Endothelial cell of umbilical vein (primary cell): ENCODE data around the gene CDR2. TPM values are rescaled to one million over a fixed set of nuclear protein-coding genes. Genes with fewer than 3 reads are reported as not detected.

ENCODE experiments used
- BruUV-seq: library from RNA; stranded (reverse); fragments of 400-500 nt; replicated peaks from 2 replicates; lab custom pipeline; 2021; lab: Mats Ljungman, UMichigan
- CTCF ChIA-PET: fragments of 300-600, 350-600 bp; sonication (Branson Sonifier 250); formaldehyde crosslinking; loops from one replicate; lab custom pipeline; 2021; ENCODE audit warnings: antibody characterized with exemption, inconsistent platforms; lab: Charles Lee
- POLR2A ChIA-PET: fragments of 300-600, 350-600 bp; sonication (Branson Sonifier 250); formaldehyde crosslinking; loops from one replicate; lab custom pipeline; 2021; ENCODE audit warnings: antibody characterized with exemption, inconsistent platforms; lab: Charles Lee
- DNase-seq: peaks from one replicate; pipeline ENCODE4 v3.0.0-alpha.2; 2011; ENCODE audit warnings: low read depth, low spot score
- FAIRE-seq: peaks from 2 replicates; lab custom pipeline; 2011; peaks lifted over from hg19 to GRCh38; lab: Jason Lieb, UNC
- H2AFZ ChIP-seq: 2 replicates; pipeline ENCODE4 v1.6.0; 2012; ENCODE audit warnings: low read depth, low read length, control low read depth, inconsistent platforms
- H3K27ac ChIP-seq: 2 replicates; pipeline ENCODE4 v1.5.1; 2011; ENCODE audit warnings: low read depth, mild to moderate bottlenecking, control low read depth, low read length, moderate library complexity; ENCODE audit not compliant: insufficient read depth
- H3K27me3 ChIP-seq, 2 experiments: 2 replicates each; pipeline versions ENCODE4 v1.6.0 to v1.6.1; 2011; ENCODE audit warnings: low read length in 2 of 2, mixed read lengths in 1 of 2; ENCODE audit not compliant: control insufficient read depth in 2 of 2, insufficient read depth in 2 of 2
- H3K36me3 ChIP-seq, 2 experiments: 2 replicates in 1 of 2; 3 replicates in 1 of 2; pipeline ENCODE4 v1.5.1; 2011; ENCODE audit warnings: low read length in 2 of 2, mild to moderate bottlenecking in 1 of 2, moderate library complexity in 1 of 2; ENCODE audit not compliant: control insufficient read depth in 2 of 2, insufficient read depth in 2 of 2; ENCODE audit errors: extremely low read depth in 1 of 2
- H3K4me1 ChIP-seq: 3 replicates; pipeline ENCODE4 v1.5.1; 2011; ENCODE audit warnings: mild to moderate bottlenecking, low read length; ENCODE audit not compliant: control insufficient read depth, insufficient read depth; ENCODE audit errors: extremely low read depth
- H3K4me2 ChIP-seq: 2 replicates; pipeline ENCODE4 v1.6.1; 2011; ENCODE audit warnings: low read length, control low read depth, mixed read lengths; ENCODE audit not compliant: insufficient read depth
- H3K4me3 ChIP-seq, 3 experiments: fragments of 200-600 bp in 1 of 3; sonication (generic), shearing (Covaris generic) in 1 of 3; replicated peaks in 1 of 3; 2 replicates each; pipeline ENCODE4 v1.5.1; 2011 to 2016; ENCODE audit warnings: control low read depth in 3 of 3, low read length in 3 of 3, mild to moderate bottlenecking in 2 of 3, inconsistent platforms in 1 of 3, low read depth in 1 of 3, moderate library complexity in 1 of 3; ENCODE audit not compliant: insufficient read depth in 1 of 3
- H3K79me2 ChIP-seq: 2 replicates; pipeline ENCODE4 v1.6.0; 2012; ENCODE audit warnings: low read length, inconsistent platforms; ENCODE audit not compliant: control insufficient read depth, insufficient read depth
- H3K9ac ChIP-seq: replicated peaks from 2 replicates; pipeline ENCODE3; 2011; ENCODE audit warnings: low read length, control low read depth; ENCODE audit not compliant: insufficient read depth; ENCODE audit errors: extremely low read depth
- H3K9me1 ChIP-seq: replicated peaks from 3 replicates; pipeline ENCODE4 v1.6.0; 2011; ENCODE audit warnings: mild to moderate bottlenecking, low read length; ENCODE audit not compliant: control insufficient read depth, insufficient read depth; ENCODE audit errors: extremely low read depth
- H3K9me3 ChIP-seq: replicated peaks from 2 replicates; pipeline ENCODE4 v1.5.1; 2012; ENCODE audit warnings: low read length, inconsistent platforms; ENCODE audit not compliant: control insufficient read depth, insufficient read depth
- H4K20me1 ChIP-seq: replicated peaks from 2 replicates; pipeline ENCODE3; 2011; ENCODE audit warnings: mild to moderate bottlenecking, low read length; ENCODE audit not compliant: control insufficient read depth, insufficient read depth; ENCODE audit errors: extremely low read depth
- EZH2 ChIP-seq: IDR thresholded peaks from 2 replicates; pipeline ENCODE4 v1.6.1; 2012; ENCODE audit warnings: borderline replicate concordance, low read depth, mild to moderate bottlenecking, moderate library complexity, low read length, inconsistent platforms; ENCODE audit not compliant: severe bottlenecking
- FOS ChIP-seq: IDR thresholded peaks from 2 replicates; pipeline ENCODE4 v1.6.1; 2011; ENCODE audit warnings: mild to moderate bottlenecking, low read length, moderate library complexity, borderline replicate concordance; ENCODE audit not compliant: insufficient read depth
- GATA2 ChIP-seq: IDR thresholded peaks from 2 replicates; pipeline ENCODE4 v1.7.0; 2011; ENCODE audit warnings: low read depth, mild to moderate bottlenecking, moderate library complexity, mixed read lengths, low read length; ENCODE audit not compliant: insufficient read length, insufficient read depth
- JUN ChIP-seq: IDR thresholded peaks from 2 replicates; pipeline ENCODE4 v1.6.1; 2011; ENCODE audit warnings: borderline replicate concordance, low read depth; ENCODE audit not compliant: insufficient read length, insufficient read depth
- MYC ChIP-seq: IDR thresholded peaks from one replicate; pipeline ENCODE4 v1.6.1; 2011; ENCODE audit warnings: mild to moderate bottlenecking, low read depth, low read length
- POLR2A ChIP-seq: IDR thresholded peaks from 2 replicates; pipeline ENCODE4 v1.6.1; 2012; ENCODE audit warnings: low read depth, mild to moderate bottlenecking, control low read depth, low read length
- POLR2AphosphoS5 ChIP-seq: IDR thresholded peaks from 2 replicates; pipeline ENCODE4 v1.6.1; 2012; ENCODE audit warnings: low read depth, mild to moderate bottlenecking, control low read depth, low read length, moderate library complexity; ENCODE audit not compliant: insufficient read depth
- dilution Hi-C: fragments of 300-500 bp; cut with MboI; formaldehyde crosslinking; loops from one replicate; pipeline ENCODE4 v1.15.0; 2019; ENCODE audit warnings: low sequenced_read_pairs; ENCODE audit not compliant: extremely low pct_ligation_motif_present
- intact Hi-C: fragments of 100-400 bp; cut with micrococcal nuclease; formaldehyde crosslinking; loops from one replicate; pipeline ENCODE4 v1.10.0; 2022
- polyA plus RNA-seq, 4 experiments: library from polyadenylated mRNA; depleted of rRNA in 3 of 4; stranded (reverse) in 3 of 4; unstranded in 1 of 4; fragments of >200 nt; gene quantifications; 2 replicates each; pipeline versions ENCODE4 v1.2.1 to v1.2.3, GENCODE V29; 2011 to 2012; ENCODE audit warnings: missing spikeins in 1 of 4
- total RNA-seq: library from RNA; stranded (reverse); gene quantifications from 2 replicates; pipeline ENCODE4 v1.2.3, GENCODE V29; 2021
- TF ChIP-seq, protein P1 (sequence below), 2 donors: IDR thresholded peaks; 1 replicate in 1 of 2; 2 replicates in 1 of 2; pipeline ENCODE4 v1.5.1; 2011; ENCODE audit warnings: low read length in 2 of 2, mild to moderate bottlenecking in 2 of 2, moderate library complexity in 2 of 2, control low read depth in 1 of 2, inconsistent platforms in 1 of 2, low read depth in 1 of 2; ENCODE audit not compliant: insufficient read depth in 1 of 2; ENCODE audit errors: extremely low read depth in 1 of 2
- TF ChIP-seq, protein P2 (sequence below): IDR thresholded peaks from 2 replicates; pipeline ENCODE4 v1.6.1; 2011; ENCODE audit not compliant: insufficient read depth, insufficient read length

The CDR2 gene
- total and polyA plus RNA-seq, 2 donors (not counting 3 experiments of a cell fraction or from before 2014, with no cell fraction given), result 35.3 to 61.9 TPM

DNA sequence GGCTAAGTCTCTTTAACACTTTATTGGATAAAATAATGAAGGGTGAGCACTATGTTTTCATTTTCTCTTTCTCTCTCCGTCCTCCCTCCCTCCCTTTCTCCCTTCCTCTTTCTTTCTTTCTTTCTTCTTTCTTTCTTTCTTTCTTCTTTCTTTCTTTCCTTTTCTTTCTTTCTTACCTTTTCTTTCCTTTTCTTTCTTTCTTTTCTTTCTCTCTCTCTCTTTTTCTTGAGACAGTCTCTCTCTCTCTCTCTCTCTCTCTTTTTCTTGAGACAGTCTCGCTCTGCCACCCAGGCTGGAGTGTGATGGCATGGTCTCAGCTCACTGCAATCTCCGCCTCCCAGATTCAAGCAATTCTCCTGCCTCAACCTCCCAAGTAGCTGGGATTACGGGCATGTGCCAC, 21.5 kb upstream of the CDR2 start:
- POLR2A ChIA-PET, result no interaction called here
- Histone ChIP-seq H3K27me3 (no peaks in the 10 kb centered on the region), H3K9me3 (no peaks in the 10 kb centered on the region), H3K4me3 (no peak overlapping the region), H4K20me1 (no peaks in the 10 kb centered on the region), H3K4me1 (no peaks in the 10 kb centered on the region), H3K9ac (no peak overlapping the region), H3K79me2 (no peaks in the 10 kb centered on the region), H3K4me2 (no peak overlapping the region), H3K9me1 (no peaks in the 10 kb centered on the region), H3K36me3 (no peaks in the 10 kb centered on the region), H3K27ac (no peak overlapping the region), H2AFZ (no peak overlapping the region)
- CTCF ChIA-PET, result no interaction called here
- dilution Hi-C loops (no loop called here), intact Hi-C loops (no loop called here)
- DNase-seq, result no peak
- FAIRE-seq, result no peak
- no TSS peak for BruUV-seq
- TF ChIP-seq POLR2AphosphoS5, result no peak
- TF ChIP-seq POLR2A, result no peak
- no peak for TF ChIP-seq GATA2
- TF ChIP-seq, protein P1, sequence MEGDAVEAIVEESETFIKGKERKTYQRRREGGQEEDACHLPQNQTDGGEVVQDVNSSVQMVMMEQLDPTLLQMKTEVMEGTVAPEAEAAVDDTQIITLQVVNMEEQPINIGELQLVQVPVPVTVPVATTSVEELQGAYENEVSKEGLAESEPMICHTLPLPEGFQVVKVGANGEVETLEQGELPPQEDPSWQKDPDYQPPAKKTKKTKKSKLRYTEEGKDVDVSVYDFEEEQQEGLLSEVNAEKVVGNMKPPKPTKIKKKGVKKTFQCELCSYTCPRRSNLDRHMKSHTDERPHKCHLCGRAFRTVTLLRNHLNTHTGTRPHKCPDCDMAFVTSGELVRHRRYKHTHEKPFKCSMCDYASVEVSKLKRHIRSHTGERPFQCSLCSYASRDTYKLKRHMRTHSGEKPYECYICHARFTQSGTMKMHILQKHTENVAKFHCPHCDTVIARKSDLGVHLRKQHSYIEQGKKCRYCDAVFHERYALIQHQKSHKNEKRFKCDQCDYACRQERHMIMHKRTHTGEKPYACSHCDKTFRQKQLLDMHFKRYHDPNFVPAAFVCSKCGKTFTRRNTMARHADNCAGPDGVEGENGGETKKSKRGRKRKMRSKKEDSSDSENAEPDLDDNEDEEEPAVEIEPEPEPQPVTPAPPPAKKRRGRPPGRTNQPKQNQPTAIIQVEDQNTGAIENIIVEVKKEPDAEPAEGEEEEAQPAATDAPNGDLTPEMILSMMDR (IDR thresholded peaks at IDR 0.05; ENCODE audit: extremely low read depth in 1 of 2, insufficient read depth in 1 of 2, low read depth in 1 of 2, low read length in 2 of 2), result no peak
- TF ChIP-seq EZH2, result no peak
- TF ChIP-seq MYC, result no peak
- no peak for TF ChIP-seq JUN
- TF ChIP-seq, protein P2, sequence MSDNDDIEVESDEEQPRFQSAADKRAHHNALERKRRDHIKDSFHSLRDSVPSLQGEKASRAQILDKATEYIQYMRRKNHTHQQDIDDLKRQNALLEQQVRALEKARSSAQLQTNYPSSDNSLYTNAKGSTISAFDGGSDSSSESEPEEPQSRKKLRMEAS, result no peak
- no peak for TF ChIP-seq FOS
